Heart left ventricle (tissue), 16 donors: ENCODE measurements around the gene PARD3B. TPM values are rescaled to one million over a fixed set of nuclear protein-coding genes. Genes with fewer than 3 reads are reported as not detected.

Experiments
- ATAC-seq, 4 donors: fragments of 200-7000 bp; cut with Tn5 transposase; one replicate each; pipeline ENCODE4 v1.9.1; 2020 to 2022; ENCODE audit warnings: moderate library complexity in 4 of 4, mild to moderate bottlenecking in 3 of 4, moderate number of reproducible peaks in 1 of 4
- DNase-seq, 5 donors: peaks; one replicate each; pipeline ENCODE4 v3.0.0-alpha.2; 2020
- H3K27ac ChIP-seq, 12 donors: fragments of 200-600 bp; sonication (generic) in 4 of 12; one replicate each; pipeline versions ENCODE4 v1.5.0 to v1.8.0; 2016 to 2022; ENCODE audit warnings: mild to moderate bottlenecking in 2 of 12
- H3K27me3 ChIP-seq, 9 donors: fragments of 200-600 bp; sonication (generic) in 2 of 9; one replicate each; pipeline versions ENCODE4 v1.5.1 to v1.8.0; 2016 to 2022; ENCODE audit warnings: mild to moderate bottlenecking in 3 of 9
- H3K36me3 ChIP-seq, 9 donors: fragments of 200-600 bp; sonication (generic) in 2 of 9; one replicate each; pipeline versions ENCODE4 v1.5.0 to v1.8.0; 2018 to 2022; ENCODE audit warnings: mild to moderate bottlenecking in 2 of 9
- H3K4me1 ChIP-seq, 12 donors: fragments of 200-600 bp; sonication (generic) in 4 of 12; one replicate each; pipeline versions ENCODE4 v1.5.0 to v1.8.0; 2016 to 2022; ENCODE audit warnings: mild to moderate bottlenecking in 3 of 12
- H3K4me3 ChIP-seq, 12 donors: fragments of 200-600 bp; sonication (generic) in 4 of 12; one replicate each; pipeline versions ENCODE4 v1.5.0 to v1.8.0; 2017 to 2022; ENCODE audit warnings: mild to moderate bottlenecking in 9 of 12, moderate library complexity in 4 of 12
- H3K9me3 ChIP-seq, 12 donors: fragments of 200-600 bp; sonication (generic) in 4 of 12; one replicate each; pipeline versions ENCODE4 v1.5.0 to v1.8.0; 2016 to 2022; ENCODE audit warnings: mild to moderate bottlenecking in 1 of 12
- CTCF ChIP-seq, 12 donors: fragments of 200-600 bp; sonication (generic) in 4 of 12; IDR thresholded peaks; one replicate each; pipeline versions ENCODE4 v1.5.0 to v1.8.0; 2018 to 2022; ENCODE audit warnings: antibody characterized with exemption in 12 of 12, mild to moderate bottlenecking in 5 of 12
- POLR2A ChIP-seq, 2 donors: fragments of 450-650 bp; IDR thresholded peaks; one replicate each; pipeline ENCODE4 v1.6.1; 2017; ENCODE audit warnings: antibody characterized with exemption in 2 of 2, mild to moderate bottlenecking in 2 of 2, moderate library complexity in 2 of 2
- WGBS, 4 donors: extraction: QIAGEN DNeasy Blood & Tissue Kit in 2 of 4; methylation state at CpG; one replicate each; pipeline versions ENCODE4 v1.1.5 to v1.1.7; 2013 to 2018; 5-methylcytosine and 5-hydroxymethylcytosine counted together
- intact Hi-C, 10 donors: fragments of 100-400 bp; cut with DNase I; formaldehyde crosslinking; loops; one replicate each; pipeline versions ENCODE4 v1.11.1 to v1.14.2; 2022
- polyA plus RNA-seq, 2 donors: library from polyadenylated mRNA; stranded (reverse); fragments of 200-250 nt; gene quantifications; one replicate each; pipeline ENCODE4 v1.2.3, GENCODE V29; 2013
- total RNA-seq, 9 donors: library from RNA; depleted of rRNA in 2 of 9; stranded (reverse); fragments of >200 nt in 2 of 9; fragmentation: NEBNext Ultra II Directional in 3 of 9; extraction: Animal tissue kit (Norgen Biotek cat#: 25700) in 3 of 9; gene quantifications; one replicate each; pipeline versions ENCODE4 v1.1.0 to v1.2.4, GENCODE V29; 2016 to 2023
- donor health status: ischemic (EF 13 %, LVEDD 7.1; RV severe dilation, severe dysfunction).
- donor health status: healthy with polysubstance abuse.
- donor health status: DM: no; HTN: yes; CAD: no.
- donor health status: DM: no; HTN: no; CAD: no.
- donor health status: ischemic (EF 25% LVEDD 6.9; RV normal size, moderate dysfunction).
- donor health status: ischemic (EF 25% LVEDD 5.7; RV mildly dilated, moderate dysfunction).
- donor health status: healthy.
- donor health status: DM: yes; HTN: yes; CAD: no.
- donor health status: ischemic (EF 35%, LVEDD 5.7; RV mildly dilated, moderate dysfunction).
- donor health status: nonischemic (EF 11% LVEDD 7.7; RV severe dilation, severe dysfunction).
- donor health status: DM: yes; HTN: yes; CAD: no.
- donor health status: PGD.
- donor health status: ischemic (EF 29% LVEDD 5.4; RV normal size, mild dysfunction).
- donor health status: nonischemic (EF 23%, LVEDD 6.1; RV moderate dilation, normal function).

Gene PARD3B
- total and polyA plus RNA-seq, 11 donors, result 0.71 to 15.1 (median 6.2) TPM

- ATAC-seq (no peak), DNase-seq (no peak)
- WGBS, 4 donors, result 75 to 83% (median 80%) methylated on average over 3 of the region's 3 CpGs
- no peaks in the 10 kb centered on the region for H3K9me3 ChIP-seq
- no peak overlapping the region for H3K27ac ChIP-seq
- H3K4me3 ChIP-seq, result no peak overlapping the region
- H3K4me1 ChIP-seq, result no peaks in the 10 kb centered on the region
- no peaks in the 10 kb centered on the region for H3K36me3 ChIP-seq
- intact Hi-C loops, result no loop called here
- H3K27me3 ChIP-seq, result no peaks in the 10 kb centered on the region
- no peak for TF ChIP-seq CTCF (IDR thresholded peaks at IDR 0.05)
- no peak for TF ChIP-seq POLR2A (IDR thresholded peaks at IDR 0.05)
These were observed 29.9 kb upstream of the PARD3B start for GRCh38 chr2:204515416-204515815.

- Histone ChIP-seq H3K4me1 (no peaks in the 10 kb centered on the region), H3K27ac (no peak overlapping the region), H3K36me3 (no peaks in the 10 kb centered on the region), H3K4me3 (no peak overlapping the region), H3K27me3 (no peaks in the 10 kb centered on the region), H3K9me3 (no peaks in the 10 kb centered on the region)
- TF ChIP-seq POLR2A (IDR thresholded peaks at IDR 0.05) (no peak), CTCF (IDR thresholded peaks at IDR 0.05) (no peak)
- 94 to 96% (median 95%) methylated on average over 5 of the region's 5 CpGs for WGBS, 4 donors
- no peak for ATAC-seq
- no peak for DNase-seq
- intact Hi-C loops, result no loop called here
These were observed 28.1 kb upstream of the PARD3B start for GRCh38 chr2:204517154-204517553.

- 87 to 92% (median 88%) methylated on average over 6 of the region's 6 CpGs for WGBS, 4 donors
These were observed 15.3 kb upstream of the PARD3B start for GRCh38 chr2:204529795-204530463.

GRCh38 chr2:204530464-204530805, 14.8 kb upstream of the PARD3B start:
- Histone ChIP-seq H3K27ac (no peak overlapping the region), H3K36me3 (no peaks in the 10 kb centered on the region), H3K4me1 (no peaks in the 10 kb centered on the region), H3K4me3 (no peak overlapping the region), H3K9me3 (no peaks in the 10 kb centered on the region), H3K27me3 (peaks cover 0 to 4% (median 0%) of the 10 kb centered on the region in 9 donors)
- intact Hi-C loops, result no loop called here
- DNase-seq, result no peak
- ATAC-seq, result no peak
- no peak for TF ChIP-seq POLR2A (IDR thresholded peaks at IDR 0.05)
- TF ChIP-seq CTCF (IDR thresholded peaks at IDR 0.05), result no peak
- WGBS, 4 donors, result 94 to 100% (median 96%) methylated on average over 1 of the region's 1 CpG

More at GRCh38 chr2:204529795-204530463, 15.3 kb upstream of the PARD3B start:
- H3K4me3 ChIP-seq, result no peak overlapping the region
- DNase-seq (no peak), ATAC-seq (no peak)
- no peaks in the 10 kb centered on the region for H3K9me3 ChIP-seq
- intact Hi-C loops, result no loop called here
- no peaks in the 10 kb centered on the region for H3K36me3 ChIP-seq
- H3K27me3 ChIP-seq, result peaks cover 0 to 4% (median 0%) of the 10 kb centered on the region in 9 donors
- TF ChIP-seq CTCF (IDR thresholded peaks at IDR 0.05), result no peak
- no peak for TF ChIP-seq POLR2A (IDR thresholded peaks at IDR 0.05)
- no peaks in the 10 kb centered on the region for H3K4me1 ChIP-seq
- H3K27ac ChIP-seq, result no peak overlapping the region
